ENCODE data around the gene DYSF. TPM values are rescaled to one million over a fixed set of nuclear protein-coding genes. Genes with fewer than 3 reads are reported as not detected.

DYSF gene
- total RNA-seq, 1 experiment from 2014 or later: 0.24 TPM

- CTCF ChIA-PET: no interaction called here
- intact Hi-C loops (cut with micrococcal nuclease; ENCODE audit: unreplicated experiment): no loop called here
- DNase-seq (ENCODE audit: low spot score): no peak
Observed at GRCh38 chr2:71634567-71634966, 181.2 kb downstream of the DYSF start.

DNA sequence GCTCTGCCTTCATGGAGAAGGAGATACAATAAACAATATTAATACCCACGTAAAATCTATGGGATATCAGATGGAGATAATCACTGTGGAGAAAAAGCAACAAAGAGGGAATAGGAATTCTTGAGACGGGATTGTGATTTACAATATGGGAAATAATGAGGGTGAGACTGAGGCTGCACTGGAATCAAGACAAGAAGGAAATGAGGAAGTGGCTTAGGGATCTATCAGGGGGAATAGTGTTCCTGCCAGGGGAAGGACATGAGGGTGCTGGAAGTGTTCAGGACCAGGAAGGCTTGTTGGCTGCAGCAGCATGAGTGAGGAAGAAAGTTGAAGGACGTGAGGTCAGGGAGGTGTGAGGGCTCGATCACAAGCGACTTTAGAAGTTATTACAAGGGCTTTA, 182.4 kb downstream of the DYSF start:
- no peak for DNase-seq (ENCODE audit: low spot score)
- H3K4me1 ChIP-seq (ENCODE audit: insufficient read depth, low read length, poor library complexity, severe bottlenecking): no peaks in the 10 kb centered on the region
- no peak overlapping the region for H3K27ac ChIP-seq (ENCODE audit: low read depth, low read length, poor library complexity, severe bottlenecking)
- H3K27me3 ChIP-seq (replicated peaks; ENCODE audit: insufficient read depth, low read depth, low read length, poor library complexity): no peaks in the 10 kb centered on the region
- ChIA-PET POLR2A (ENCODE audit: low non-redundant PET) (no interaction called here), CTCF (no interaction called here)
- BruUV-seq (replicated peaks): no TSS peak
- no peak overlapping the region for H3K4me3 ChIP-seq (ENCODE audit: low read depth, low read length, poor library complexity, severe bottlenecking)
- H3K36me3 ChIP-seq (ENCODE audit: insufficient read depth, low read length, poor library complexity, severe bottlenecking): no peaks in the 10 kb centered on the region
- no peak for TF ChIP-seq EZH2 (IDR thresholded peaks at IDR 0.05; ENCODE audit: borderline replicate concordance, low read depth, low read length, poor library complexity, severe bottlenecking)
- TF ChIP-seq, protein P1, sequence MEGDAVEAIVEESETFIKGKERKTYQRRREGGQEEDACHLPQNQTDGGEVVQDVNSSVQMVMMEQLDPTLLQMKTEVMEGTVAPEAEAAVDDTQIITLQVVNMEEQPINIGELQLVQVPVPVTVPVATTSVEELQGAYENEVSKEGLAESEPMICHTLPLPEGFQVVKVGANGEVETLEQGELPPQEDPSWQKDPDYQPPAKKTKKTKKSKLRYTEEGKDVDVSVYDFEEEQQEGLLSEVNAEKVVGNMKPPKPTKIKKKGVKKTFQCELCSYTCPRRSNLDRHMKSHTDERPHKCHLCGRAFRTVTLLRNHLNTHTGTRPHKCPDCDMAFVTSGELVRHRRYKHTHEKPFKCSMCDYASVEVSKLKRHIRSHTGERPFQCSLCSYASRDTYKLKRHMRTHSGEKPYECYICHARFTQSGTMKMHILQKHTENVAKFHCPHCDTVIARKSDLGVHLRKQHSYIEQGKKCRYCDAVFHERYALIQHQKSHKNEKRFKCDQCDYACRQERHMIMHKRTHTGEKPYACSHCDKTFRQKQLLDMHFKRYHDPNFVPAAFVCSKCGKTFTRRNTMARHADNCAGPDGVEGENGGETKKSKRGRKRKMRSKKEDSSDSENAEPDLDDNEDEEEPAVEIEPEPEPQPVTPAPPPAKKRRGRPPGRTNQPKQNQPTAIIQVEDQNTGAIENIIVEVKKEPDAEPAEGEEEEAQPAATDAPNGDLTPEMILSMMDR (conservative IDR thresholded peaks at IDR 0.05; ENCODE audit: low read depth, low read length): no peak
- intact Hi-C loops (cut with micrococcal nuclease; ENCODE audit: unreplicated experiment): no loop called here
- H3K9me3 ChIP-seq (ENCODE audit: low read depth, low read length, poor library complexity, severe bottlenecking): no peaks in the 10 kb centered on the region

More at GRCh38 chr2:71634567-71634966, 181.2 kb downstream of the DYSF start:
- Histone ChIP-seq H3K27ac (ENCODE audit: low read depth, low read length, poor library complexity, severe bottlenecking) (no peak overlapping the region), H3K4me1 (ENCODE audit: insufficient read depth, low read length, poor library complexity, severe bottlenecking) (no peaks in the 10 kb centered on the region), H3K9me3 (ENCODE audit: low read depth, low read length, poor library complexity, severe bottlenecking) (no peaks in the 10 kb centered on the region), H3K36me3 (ENCODE audit: insufficient read depth, low read length, poor library complexity, severe bottlenecking) (no peaks in the 10 kb centered on the region), H3K27me3 (replicated peaks; ENCODE audit: insufficient read depth, low read depth, low read length, poor library complexity) (no peaks in the 10 kb centered on the region), H3K4me3 (ENCODE audit: low read depth, low read length, poor library complexity, severe bottlenecking) (no peak overlapping the region)
- no peak for TF ChIP-seq EZH2 (IDR thresholded peaks at IDR 0.05; ENCODE audit: borderline replicate concordance, low read depth, low read length, poor library complexity, severe bottlenecking)
- TF ChIP-seq, protein P1 (conservative IDR thresholded peaks at IDR 0.05; ENCODE audit: low read depth, low read length): no peak
- POLR2A ChIA-PET (ENCODE audit: low non-redundant PET): no interaction called here
- no TSS peak for BruUV-seq (replicated peaks)

GRCh38 chr2:71637168-71637567, 183.8 kb downstream of the DYSF start:
- no peaks in the 10 kb centered on the region for H3K36me3 ChIP-seq (ENCODE audit: insufficient read depth, low read length, poor library complexity, severe bottlenecking)
- intact Hi-C loops (cut with micrococcal nuclease; ENCODE audit: unreplicated experiment): no loop called here
- no peak overlapping the region for H3K4me3 ChIP-seq (ENCODE audit: low read depth, low read length, poor library complexity, severe bottlenecking)
- POLR2A ChIA-PET (ENCODE audit: low non-redundant PET): no interaction called here
- H3K4me1 ChIP-seq (ENCODE audit: insufficient read depth, low read length, poor library complexity, severe bottlenecking): no peaks in the 10 kb centered on the region
- H3K9me3 ChIP-seq (ENCODE audit: low read depth, low read length, poor library complexity, severe bottlenecking): no peaks in the 10 kb centered on the region
- H3K27ac ChIP-seq (ENCODE audit: low read depth, low read length, poor library complexity, severe bottlenecking): no peak overlapping the region
- no peak for TF ChIP-seq EZH2 (IDR thresholded peaks at IDR 0.05; ENCODE audit: borderline replicate concordance, low read depth, low read length, poor library complexity, severe bottlenecking)
- TF ChIP-seq, protein P1 (conservative IDR thresholded peaks at IDR 0.05; ENCODE audit: low read depth, low read length): no peak
- BruUV-seq (replicated peaks): no TSS peak
- CTCF ChIA-PET: no interaction called here
- no peaks in the 10 kb centered on the region for H3K27me3 ChIP-seq (replicated peaks; ENCODE audit: insufficient read depth, low read depth, low read length, poor library complexity)
- DNase-seq (ENCODE audit: low spot score): no peak
